Measurements from ENCODE around the gene CRLF2. TPM values are rescaled to one million over a fixed set of nuclear protein-coding genes. Genes with fewer than 3 reads are reported as not detected.

The CRLF2 gene
- total and polyA plus RNA-seq, 2 of the 8 experiments (the other 6 are each of a cell fraction or from before 2014, with no cell fraction given), result 0.06 TPM; not detected in 1

DNA sequence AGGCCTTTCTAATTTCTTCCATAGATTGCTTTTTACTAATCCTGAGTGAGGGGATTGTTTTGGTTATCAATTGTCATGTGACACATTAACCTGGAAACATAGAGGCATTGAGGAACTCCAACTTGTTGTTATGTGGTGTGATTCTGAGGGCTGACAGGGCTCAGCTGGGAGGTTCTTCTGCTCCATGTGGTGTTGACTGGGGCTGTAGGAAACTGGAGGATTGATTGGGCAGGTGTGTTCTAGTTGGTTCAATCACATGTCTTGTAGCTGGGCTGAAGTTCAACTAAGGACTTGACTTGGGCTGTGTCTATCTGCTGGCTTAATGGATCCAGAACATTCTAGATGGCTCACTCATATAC, 10.8 kb upstream of the CRLF2 start:
- DNase-seq (ENCODE audit: low read depth in 1 of 2, low spot score in 2 of 2) (no peak), FAIRE-seq (no peak)
- Histone ChIP-seq H2AK5ac (ENCODE audit: low read depth, low read length) (no peak overlapping the region), H3K27me3 (replicated peaks in 1 of 4; ENCODE audit: control insufficient read depth in 3 of 4, extremely low read depth in 1 of 4, insufficient read depth in 3 of 4, low read length in 3 of 4) (no peaks in the 10 kb centered on the region; a peak in 2 of 7 replicates), H3K4me2 (ENCODE audit: insufficient read depth in 1 of 2, low read depth in 2 of 2, low read length in 2 of 2) (no peak overlapping the region), H3K9me3 (ENCODE audit: insufficient read depth in 2 of 2, low read depth in 1 of 2, low read length in 1 of 2) (peaks cover 12 to 13% of the 10 kb centered on the region in 2 experiments; a peak in 3 of 4 replicates), H3K14ac (ENCODE audit: insufficient read length) (no peak overlapping the region), H4K5ac (ENCODE audit: insufficient read length, low read depth, low read length) (no peak overlapping the region), H3K4ac (replicated peaks; ENCODE audit: insufficient read length, low read depth, low read length) (no peak overlapping the region), H3K36me3 (ENCODE audit: control insufficient read depth in 2 of 4, insufficient read depth in 4 of 4, low read length in 3 of 4) (0 out of 8 replicates have a peak, but pooled peaks cover 0 to 5% (median 0%) of the 10 kb centered on the region in 4 experiments), H3K23me2 (ENCODE audit: low read depth, low read length) (peaks cover 21% of the 10 kb centered on the region; the same call in 1 of the 2 replicates), H2BK120ac (replicated peaks; ENCODE audit: low read depth, low read length) (no peak overlapping the region), H3K79me2 (ENCODE audit: control insufficient read depth in 1 of 2, insufficient read depth in 2 of 2, low read length in 2 of 2) (no peaks in the 10 kb centered on the region), H2BK15ac (ENCODE audit: low read length) (no peak overlapping the region), H4K8ac (ENCODE audit: extremely low read depth, insufficient read depth, low read length) (no peak overlapping the region), H3K4me1 (replicated peaks in 1 of 4; ENCODE audit: control insufficient read depth in 3 of 4, insufficient read depth in 4 of 4, low read length in 3 of 4) (peaks cover 0 to 2% (median 0%) of the 10 kb centered on the region in 4 experiments; a peak in 1 of 7 replicates), H3K79me1 (ENCODE audit: low read depth, low read length) (no peaks in the 10 kb centered on the region), H3K27ac (ENCODE audit: low read depth, low read length) (no peak overlapping the region), H4K20me1 (replicated peaks in 1 of 2; ENCODE audit: control insufficient read depth in 1 of 2, insufficient read depth in 2 of 2, low read length in 2 of 2) (peaks cover 0 to 2% of the 10 kb centered on the region in 2 experiments), H3K23ac (ENCODE audit: insufficient read length) (no peak overlapping the region), H2BK5ac (ENCODE audit: low read depth, low read length) (no peak overlapping the region), H3K4me3 (ENCODE audit: extremely low read depth in 1 of 4, insufficient read depth in 2 of 4, low read depth in 3 of 4, low read length in 4 of 4) (no peak overlapping the region), H3K56ac (replicated peaks; ENCODE audit: insufficient read length, low read depth, low read length) (no peak overlapping the region), H4K91ac (replicated peaks; ENCODE audit: insufficient read length, low read length) (no peak overlapping the region), H2BK12ac (ENCODE audit: low read depth, low read length) (no peak overlapping the region), H2AFZ (ENCODE audit: low read length) (no peak overlapping the region), H3K9ac (replicated peaks in 1 of 4; ENCODE audit: extremely low read depth in 1 of 4, low read depth in 3 of 4, low read length in 3 of 4) (no peak overlapping the region), H3K18ac (ENCODE audit: extremely low read depth, low read length) (no peak overlapping the region), H2BK20ac (ENCODE audit: low read length) (no peak overlapping the region)
- POLR2A ChIA-PET (ENCODE audit: partially characterized antibody), result no interaction called here
- CTCF ChIA-PET (ENCODE audit: partially characterized antibody), result no interaction called here
- TF ChIP-seq RXRA (IDR thresholded peaks at IDR 0.05; ENCODE audit: insufficient read depth, low read depth, low read length) (no peak), SIX5 (IDR thresholded peaks at IDR 0.05; ENCODE audit: low read depth, low read length) (no peak), BCL11A (IDR thresholded peaks at IDR 0.05; ENCODE audit: low read depth in 2 of 2, low read length in 2 of 2) (no peak), SP4 (IDR thresholded peaks at IDR 0.05; ENCODE audit: low read length) (no peak), POLR2A (IDR thresholded peaks at IDR 0.05; ENCODE audit: control extremely low read depth in 1 of 2, low read depth in 2 of 2, low read length in 2 of 2) (no peak), TAF7 (optimal IDR thresholded peaks at IDR 0.05; ENCODE audit: borderline replicate concordance, low read depth, low read length) (no peak)
- TF ChIP-seq, protein P1, sequence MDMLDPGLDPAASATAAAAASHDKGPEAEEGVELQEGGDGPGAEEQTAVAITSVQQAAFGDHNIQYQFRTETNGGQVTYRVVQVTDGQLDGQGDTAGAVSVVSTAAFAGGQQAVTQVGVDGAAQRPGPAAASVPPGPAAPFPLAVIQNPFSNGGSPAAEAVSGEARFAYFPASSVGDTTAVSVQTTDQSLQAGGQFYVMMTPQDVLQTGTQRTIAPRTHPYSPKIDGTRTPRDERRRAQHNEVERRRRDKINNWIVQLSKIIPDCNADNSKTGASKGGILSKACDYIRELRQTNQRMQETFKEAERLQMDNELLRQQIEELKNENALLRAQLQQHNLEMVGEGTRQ (IDR thresholded peaks at IDR 0.05; ENCODE audit: low read length), result no peak
